Endothelial cell of umbilical vein (primary cell): ENCODE data around the gene LIAS.

Source experiments
- CTCF ChIP-seq, 2 donors: IDR thresholded peaks; 1 replicate in 1 of 2; 2 replicates in 1 of 2; pipeline ENCODE4 v1.5.1; 2011; ENCODE audit warnings: low read length in 2 of 2, mild to moderate bottlenecking in 2 of 2, moderate library complexity in 2 of 2, control low read depth in 1 of 2, inconsistent platforms in 1 of 2, low read depth in 1 of 2; ENCODE audit not compliant: insufficient read depth in 1 of 2; ENCODE audit errors: extremely low read depth in 1 of 2
- EZH2 ChIP-seq: IDR thresholded peaks from 2 replicates; pipeline ENCODE4 v1.6.1; 2012; ENCODE audit warnings: borderline replicate concordance, low read depth, mild to moderate bottlenecking, moderate library complexity, low read length, inconsistent platforms; ENCODE audit not compliant: severe bottlenecking
- FOS ChIP-seq: IDR thresholded peaks from 2 replicates; pipeline ENCODE4 v1.6.1; 2011; ENCODE audit warnings: mild to moderate bottlenecking, low read length, moderate library complexity, borderline replicate concordance; ENCODE audit not compliant: insufficient read depth
- GATA2 ChIP-seq: IDR thresholded peaks from 2 replicates; pipeline ENCODE4 v1.7.0; 2011; ENCODE audit warnings: low read depth, mild to moderate bottlenecking, moderate library complexity, mixed read lengths, low read length; ENCODE audit not compliant: insufficient read length, insufficient read depth
- JUN ChIP-seq: IDR thresholded peaks from 2 replicates; pipeline ENCODE4 v1.6.1; 2011; ENCODE audit warnings: borderline replicate concordance, low read depth; ENCODE audit not compliant: insufficient read length, insufficient read depth
- MAX ChIP-seq: IDR thresholded peaks from 2 replicates; pipeline ENCODE4 v1.6.1; 2011; ENCODE audit not compliant: insufficient read depth, insufficient read length
- MYC ChIP-seq: IDR thresholded peaks from one replicate; pipeline ENCODE4 v1.6.1; 2011; ENCODE audit warnings: mild to moderate bottlenecking, low read depth, low read length
- POLR2A ChIP-seq: IDR thresholded peaks from 2 replicates; pipeline ENCODE4 v1.6.1; 2012; ENCODE audit warnings: low read depth, mild to moderate bottlenecking, control low read depth, low read length
- POLR2AphosphoS5 ChIP-seq: IDR thresholded peaks from 2 replicates; pipeline ENCODE4 v1.6.1; 2012; ENCODE audit warnings: low read depth, mild to moderate bottlenecking, control low read depth, low read length, moderate library complexity; ENCODE audit not compliant: insufficient read depth

GRCh38 chr4:39497909-39498726, 39.3 kb downstream of the LIAS start:
- TF ChIP-seq CTCF (IDR thresholded peaks at IDR 0.05; ENCODE audit: extremely low read depth in 1 of 2, insufficient read depth in 1 of 2, low read depth in 1 of 2, low read length in 2 of 2) (no peak), POLR2AphosphoS5 (no peak), EZH2 (no peak), POLR2A (no peak), MAX (no peak), GATA2 (no peak), MYC (no peak), JUN (no peak), FOS (no peak)
